Esophagus muscularis mucosa (tissue), 4 donors: Measurements from ENCODE around the gene CDK14. TPM values are rescaled to one million over a fixed set of nuclear protein-coding genes. Genes with fewer than 3 reads are reported as not detected.

Source experiments
- DNase-seq: peaks from one replicate; pipeline ENCODE4 v3.0.0-alpha.2; 2017; ENCODE audit errors: extremely low spot score
- H3K27ac ChIP-seq, 4 donors: fragments of 200-600 bp; sonication (generic); replicated peaks in 1 of 4; 1 replicate in 3 of 4; 2 replicates in 1 of 4; pipeline ENCODE4 v1.5.1; 2016 to 2019; ENCODE audit warnings: mild to moderate bottlenecking in 1 of 4
- H3K27me3 ChIP-seq, 4 donors: fragments of 200-600 bp; sonication (generic); one replicate each; pipeline versions ENCODE4 v1.5.1 to v1.6.0; 2016 to 2019
- H3K36me3 ChIP-seq, 4 donors: fragments of 200-600 bp; sonication (generic); one replicate each; pipeline ENCODE4 v1.5.1; 2016 to 2019
- H3K4me1 ChIP-seq, 4 donors: fragments of 200-600 bp; sonication (generic); one replicate each; pipeline ENCODE4 v1.5.1; 2016 to 2019
- H3K4me3 ChIP-seq, 4 donors: fragments of 200-600 bp; sonication (generic); 1 replicate in 2 of 4; 2 replicates in 2 of 4; pipeline ENCODE4 v1.5.1; 2016 to 2019; ENCODE audit warnings: mild to moderate bottlenecking in 4 of 4, moderate library complexity in 1 of 4
- H3K9me3 ChIP-seq, 4 donors: fragments of 200-600 bp; sonication (generic); 1 replicate in 3 of 4; 2 replicates in 1 of 4; pipeline ENCODE4 v1.5.1; 2016 to 2019
- CTCF ChIP-seq, 3 experiments: fragments of 200-600 bp in 2 of 3; fragments of 450-650 bp in 1 of 3; sonication (generic) in 2 of 3; IDR thresholded peaks; one replicate each; pipeline ENCODE4 v1.5.1; 2017 to 2019; ENCODE audit warnings: antibody characterized with exemption in 3 of 3, mild to moderate bottlenecking in 2 of 3, moderate library complexity in 1 of 3
- EP300 ChIP-seq: sonication (generic); formaldehyde crosslinking; IDR thresholded peaks from one replicate; pipeline ENCODE4 v1.6.1; 2017; ENCODE audit warnings: antibody characterized with exemption
- POLR2A ChIP-seq: fragments of 450-650 bp; IDR thresholded peaks from one replicate; pipeline ENCODE4 v1.6.1; 2017; ENCODE audit warnings: antibody characterized with exemption, moderate library complexity, mild to moderate bottlenecking, low read depth
- POLR2AphosphoS5 ChIP-seq, 2 donors: sonication (generic); formaldehyde crosslinking; IDR thresholded peaks; one replicate each; pipeline ENCODE4 v1.6.1; 2017; ENCODE audit warnings: antibody characterized with exemption in 2 of 2
- whole genome bisulfite sequencing: methylation state at CpG from one replicate; pipeline ENCODE4 v1.1.5; 2018; 5-methylcytosine and 5-hydroxymethylcytosine counted together
- intact Hi-C: fragments of 100-400 bp; cut with DNase I; formaldehyde crosslinking; loops from one replicate; pipeline ENCODE4 v1.15.1; 2023
- total RNA-seq, 4 donors: library from RNA; depleted of rRNA; stranded (reverse); fragments of >200 nt; gene quantifications; one replicate each; pipeline versions ENCODE4 v1.1.0 to v1.2.1, GENCODE V29; 2016

Gene CDK14
- total RNA-seq, 4 donors from 2014 or later, result 9.6 to 17.7 (median 14.3) TPM

- Histone ChIP-seq H3K27me3 (no peaks in the 10 kb centered on the region), H3K36me3 (no peaks in the 10 kb centered on the region), H3K4me3 (peak overlapping the region in 3 of 4 donors; percentile 4 to 13 (median 6)), H3K27ac (peak overlapping the region; percentile 4 to 64 (median 32)), H3K9me3 (no peaks in the 10 kb centered on the region), H3K4me1 (peaks cover 27 to 43% (median 35%) of the 10 kb centered on the region in 4 donors)
- intact Hi-C loops, result no loop called here
- WGBS, result 24% methylated on average over 4 of the region's 4 CpGs
- TF ChIP-seq EP300, result no peak
- TF ChIP-seq CTCF (IDR thresholded peaks at IDR 0.05), result no peak
- peak in 1 of 2 donors; percentile 3 for TF ChIP-seq POLR2AphosphoS5 (IDR thresholded peaks at IDR 0.05)
- no peak for TF ChIP-seq POLR2A
- DNase-seq, result no peak
Measured at GRCh38 chr7:90720984-90721760, 125.1 kb downstream of the CDK14 start.

- TF ChIP-seq CTCF (IDR thresholded peaks at IDR 0.05) (no peak), POLR2A (no peak), POLR2AphosphoS5 (IDR thresholded peaks at IDR 0.05) (no peak), EP300 (no peak)
- WGBS, result 76% methylated on average over 7 of the region's 7 CpGs
- H3K36me3 ChIP-seq, result no peaks in the 10 kb centered on the region
- H3K4me3 ChIP-seq, result peak overlapping the region in 3 of 4 donors; percentile 4 to 13 (median 6)
- no peaks in the 10 kb centered on the region for H3K27me3 ChIP-seq
- peaks cover 34 to 51% (median 42%) of the 10 kb centered on the region in 4 donors for H3K4me1 ChIP-seq
- DNase-seq, result no peak
- peak overlapping the region; percentile 4 to 64 (median 31) for H3K27ac ChIP-seq
- no peaks in the 10 kb centered on the region for H3K9me3 ChIP-seq
- intact Hi-C loops, result no loop called here
Measured at GRCh38 chr7:90721869-90722431, 125.8 kb downstream of the CDK14 start.

- DNase-seq, result peak; percentile 57
- 92% methylated on average over 2 of the region's 2 CpGs for WGBS
- H3K9me3 ChIP-seq, result no peaks in the 10 kb centered on the region
- intact Hi-C loops, result no loop called here
- no peak overlapping the region for H3K4me3 ChIP-seq
- H3K4me1 ChIP-seq, result peaks cover 31 to 44% (median 36%) of the 10 kb centered on the region in 4 donors
- TF ChIP-seq CTCF (IDR thresholded peaks at IDR 0.05), result no peak
- no peak for TF ChIP-seq POLR2AphosphoS5 (IDR thresholded peaks at IDR 0.05)
- no peak for TF ChIP-seq POLR2A
- no peak for TF ChIP-seq EP300
- no peaks in the 10 kb centered on the region for H3K36me3 ChIP-seq
- no peak overlapping the region for H3K27ac ChIP-seq
- H3K27me3 ChIP-seq, result no peaks in the 10 kb centered on the region
Measured at GRCh38 chr7:90723233-90723632, 127.1 kb downstream of the CDK14 start.

GRCh38 chr7:90723866-90724265 is 127.7 kb downstream of the CDK14 start:
- Histone ChIP-seq H3K27me3 (no peaks in the 10 kb centered on the region), H3K9me3 (no peaks in the 10 kb centered on the region), H3K36me3 (no peaks in the 10 kb centered on the region), H3K27ac (no peak overlapping the region), H3K4me1 (peaks cover 31 to 41% (median 36%) of the 10 kb centered on the region in 4 donors), H3K4me3 (no peak overlapping the region)
- DNase-seq, result no peak
- intact Hi-C loops, result no loop called here
- TF ChIP-seq POLR2AphosphoS5 (IDR thresholded peaks at IDR 0.05) (no peak), EP300 (no peak), CTCF (IDR thresholded peaks at IDR 0.05) (no peak), POLR2A (no peak)
